ENCODE data around the gene GPHB5. TPM values are rescaled to one million over a fixed set of nuclear protein-coding genes. Genes with fewer than 3 reads are reported as not detected.

Gene GPHB5
- not detected for total RNA-seq

DNA sequence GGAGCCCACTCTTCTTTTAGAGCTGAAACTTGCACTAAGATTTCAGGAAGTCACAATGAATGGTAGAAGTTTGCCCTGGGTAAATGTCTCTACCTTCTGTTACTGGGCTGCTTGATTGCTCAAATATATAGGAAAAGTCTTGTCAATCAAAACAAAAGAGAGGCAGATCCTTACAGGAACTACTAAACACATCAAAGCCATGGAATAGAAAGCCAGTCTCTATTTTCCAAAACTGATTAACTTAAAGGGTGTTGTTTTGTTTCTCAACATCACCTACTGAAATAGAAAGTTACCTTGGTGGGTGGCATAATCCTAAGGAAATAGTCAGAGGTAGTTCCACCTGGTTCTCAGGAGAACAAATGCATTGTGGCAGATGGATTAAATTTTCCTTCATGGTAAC lies at the start of gene GPHB5:
TSS of gene GPHB5 (minus strand) at position 101 of the 400 bp plus-strand sequence. CDS start 1,086 bp downstream, outside the sequence.
- intact Hi-C loops (cut with DNase I) = no loop called here
- DNase-seq = no peak
- Histone ChIP-seq H3K27ac (no peak within 1 kb of the TSS), H3K4me3 (no peak within 1 kb of the TSS), H3K36me3 (no peaks in the 10 kb centered on the region), H3K27me3 (no peaks in the 10 kb centered on the region), H3K4me1 (no peaks in the 10 kb centered on the region), H3K9me3 (no peaks in the 10 kb centered on the region)
- TF ChIP-seq POLR2A (IDR thresholded peaks at IDR 0.05) (no peak), CTCF (IDR thresholded peaks at IDR 0.05) (no peak)

GRCh38 chr14:63367742-63368364 lies 49.1 kb upstream of the GPHB5 start:
- H3K27me3 ChIP-seq = no peaks in the 10 kb centered on the region
- no peak overlapping the region for H3K4me3 ChIP-seq
- no peaks in the 10 kb centered on the region for H3K9me3 ChIP-seq
- H3K4me1 ChIP-seq = no peaks in the 10 kb centered on the region
- no peak overlapping the region for H3K27ac ChIP-seq
- TF ChIP-seq POLR2A (IDR thresholded peaks at IDR 0.05) = no peak
- TF ChIP-seq CTCF (IDR thresholded peaks at IDR 0.05) = no peak
- H3K36me3 ChIP-seq = peaks cover 0 to 11% (median 0%) of the 10 kb centered on the region in 3 donors
- no peak for DNase-seq
- intact Hi-C loops (cut with DNase I) = no loop called here

- H3K27ac ChIP-seq = no peak overlapping the region
Observed at GRCh38 chr14:63362389-63362819, 43.7 kb upstream of the GPHB5 start.

GRCh38 chr14:63361790-63362189 lies 43.1 kb upstream of the GPHB5 start:
- intact Hi-C loops (cut with DNase I) = no loop called here

More at GRCh38 chr14:63362389-63362819, 43.7 kb upstream of the GPHB5 start:
- Histone ChIP-seq H3K27me3 (no peaks in the 10 kb centered on the region), H3K4me1 (no peaks in the 10 kb centered on the region), H3K36me3 (no peaks in the 10 kb centered on the region), H3K4me3 (no peak overlapping the region), H3K9me3 (no peaks in the 10 kb centered on the region)
- TF ChIP-seq CTCF (IDR thresholded peaks at IDR 0.05) (no peak), POLR2A (IDR thresholded peaks at IDR 0.05) (no peak)
- no peak for DNase-seq
- 55 to 65% methylated on average over 8 of the region's 8 CpGs for WGBS, 2 donors
- intact Hi-C loops (cut with DNase I) = no loop called here

DNA sequence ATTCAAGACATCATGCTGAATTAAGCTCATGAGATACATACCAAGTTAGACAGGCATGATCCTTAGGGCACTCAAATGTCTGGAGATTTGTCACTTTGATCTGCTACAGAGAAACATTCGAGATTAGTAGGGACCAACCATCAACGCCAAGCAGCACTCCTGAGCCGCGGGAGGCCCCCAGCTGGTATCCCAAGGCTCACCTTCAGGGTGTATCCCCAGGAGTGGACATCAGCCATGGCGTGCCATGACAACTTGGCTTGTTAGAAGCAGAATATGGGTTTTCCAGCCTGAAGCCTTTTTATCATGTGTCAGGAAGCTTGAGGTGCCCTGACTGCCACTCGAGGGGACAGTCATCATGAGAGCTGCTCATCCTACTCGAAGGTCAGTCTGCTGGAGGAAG lies 39.1 kb upstream of the GPHB5 start:
- Histone ChIP-seq H3K4me3 (no peak overlapping the region), H3K27me3 (no peaks in the 10 kb centered on the region), H3K27ac (no peak overlapping the region), H3K36me3 (no peaks in the 10 kb centered on the region), H3K9me3 (no peaks in the 10 kb centered on the region), H3K4me1 (no peaks in the 10 kb centered on the region)
- WGBS, 2 donors = 91 to 96% methylated on average over 5 to 6 of the region's 7 CpGs
- intact Hi-C loops (cut with DNase I) = no loop called here
- DNase-seq = no peak
- TF ChIP-seq CTCF (IDR thresholded peaks at IDR 0.05) = no peak
- no peak for TF ChIP-seq POLR2A (IDR thresholded peaks at IDR 0.05)

More at GRCh38 chr14:63361790-63362189, 43.1 kb upstream of the GPHB5 start:
- no peaks in the 10 kb centered on the region for H3K4me1 ChIP-seq
- no peaks in the 10 kb centered on the region for H3K36me3 ChIP-seq
- 70 to 74% methylated on average over 2 to 4 of the region's 4 CpGs for WGBS, 2 donors
- no peak overlapping the region for H3K4me3 ChIP-seq
- H3K27ac ChIP-seq = no peak overlapping the region
- H3K9me3 ChIP-seq = no peaks in the 10 kb centered on the region
- TF ChIP-seq CTCF (IDR thresholded peaks at IDR 0.05) = no peak
- no peak for TF ChIP-seq POLR2A (IDR thresholded peaks at IDR 0.05)
- no peak for DNase-seq
- no peaks in the 10 kb centered on the region for H3K27me3 ChIP-seq

All from esophagus squamous epithelium (tissue), 5 donors.